H7 (cell line): ENCODE results near the gene FAM20A. TPM values are rescaled to one million over a fixed set of nuclear protein-coding genes. Genes with fewer than 3 reads are reported as not detected.

Experiments
- DNase-seq: peaks from one replicate; pipeline ENCODE4 v3.0.0; 2012
- H3K27me3 ChIP-seq: 2 replicates; pipeline ENCODE4 v1.6.0; 2011; ENCODE audit warnings: mild to moderate bottlenecking, low read length; ENCODE audit not compliant: control insufficient read depth, insufficient read depth
- H3K36me3 ChIP-seq: replicated peaks from 2 replicates; pipeline ENCODE4 v1.5.1; 2011; ENCODE audit warnings: low read length; ENCODE audit not compliant: control insufficient read depth, insufficient read depth
- H3K4me3 ChIP-seq: 2 replicates; pipeline ENCODE4 v1.5.1; 2011; ENCODE audit warnings: low read depth, mild to moderate bottlenecking, control low read depth, low read length, moderate library complexity; ENCODE audit not compliant: insufficient read depth
- total RNA-seq: library from RNA; depleted of rRNA; stranded (reverse); fragments of >200 nt; shearing (Covaris generic); gene quantifications from 2 replicates; pipeline ENCODE4 v1.2.3, GENCODE V29; 2014; rRNA removed

Gene FAM20A
- total RNA-seq, result 20.5 and 22.7 TPM in 2 replicates

DNA sequence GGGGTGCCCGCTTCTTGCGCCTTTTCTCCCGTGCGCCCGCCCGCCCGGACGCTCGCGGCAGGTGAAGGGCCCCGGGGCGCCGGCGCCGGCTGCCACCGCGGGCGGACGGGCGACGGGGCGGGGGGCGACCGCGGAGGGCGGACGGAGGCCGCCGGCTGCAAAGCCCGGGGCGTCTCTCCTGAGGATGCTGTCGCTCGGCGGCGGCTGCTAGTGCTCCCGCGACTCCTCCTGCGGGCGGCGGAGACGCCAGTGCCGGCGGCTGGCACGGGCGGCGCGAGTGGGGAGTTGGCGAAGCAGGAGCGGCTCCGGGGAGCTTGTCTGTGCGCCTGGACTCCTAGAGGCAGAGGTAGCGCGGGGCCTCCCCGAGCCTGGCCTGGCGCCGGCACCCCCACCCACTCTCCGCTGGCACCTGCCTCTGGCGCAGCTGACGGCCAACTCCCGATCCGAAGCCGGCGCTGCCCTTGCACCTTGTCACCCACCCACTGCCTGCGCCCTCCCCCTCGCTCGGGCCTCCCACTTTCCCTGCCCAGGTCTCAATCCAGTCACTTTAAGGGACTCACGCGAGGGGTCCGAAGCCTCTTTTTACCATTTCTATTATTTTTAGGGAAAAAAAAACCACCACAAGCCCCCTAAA is at the start of gene FAM20A:
Gene FAM20A (minus strand): TSS at position 437 of the 634 bp plus-strand sequence. CDS start 701 bp downstream, outside the sequence.
- peaks cover 17% of the 10 kb centered on the region for H3K27me3 ChIP-seq
- H3K36me3 ChIP-seq, result no peaks in the 10 kb centered on the region
- H3K4me3 ChIP-seq, result peak within 1 kb of the TSS; percentile 80
- DNase-seq, result peak; percentile 73

DNA sequence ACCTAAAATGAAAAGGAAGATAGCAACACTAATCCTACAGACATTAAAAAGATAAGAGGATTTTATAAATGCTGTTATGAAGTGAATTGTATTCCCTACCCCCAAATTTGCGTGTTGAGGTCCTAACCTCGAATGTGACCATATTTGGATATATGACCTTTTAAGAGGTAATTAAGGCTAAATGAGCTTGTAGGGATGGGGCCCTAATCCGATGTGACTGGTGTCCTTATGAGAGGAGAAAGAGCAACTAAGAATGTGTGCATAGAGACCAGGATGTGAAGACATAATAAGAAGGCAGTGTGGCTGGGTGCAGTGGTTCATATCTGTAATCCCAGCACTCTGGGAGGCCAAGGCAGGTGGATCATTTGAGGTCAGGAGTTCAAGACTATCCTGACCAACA is 48.2 kb upstream of the FAM20A start:
- no peaks in the 10 kb centered on the region for H3K27me3 ChIP-seq
- no peak overlapping the region for H3K4me3 ChIP-seq
- H3K36me3 ChIP-seq, result no peaks in the 10 kb centered on the region
- DNase-seq, result no peak

DNA sequence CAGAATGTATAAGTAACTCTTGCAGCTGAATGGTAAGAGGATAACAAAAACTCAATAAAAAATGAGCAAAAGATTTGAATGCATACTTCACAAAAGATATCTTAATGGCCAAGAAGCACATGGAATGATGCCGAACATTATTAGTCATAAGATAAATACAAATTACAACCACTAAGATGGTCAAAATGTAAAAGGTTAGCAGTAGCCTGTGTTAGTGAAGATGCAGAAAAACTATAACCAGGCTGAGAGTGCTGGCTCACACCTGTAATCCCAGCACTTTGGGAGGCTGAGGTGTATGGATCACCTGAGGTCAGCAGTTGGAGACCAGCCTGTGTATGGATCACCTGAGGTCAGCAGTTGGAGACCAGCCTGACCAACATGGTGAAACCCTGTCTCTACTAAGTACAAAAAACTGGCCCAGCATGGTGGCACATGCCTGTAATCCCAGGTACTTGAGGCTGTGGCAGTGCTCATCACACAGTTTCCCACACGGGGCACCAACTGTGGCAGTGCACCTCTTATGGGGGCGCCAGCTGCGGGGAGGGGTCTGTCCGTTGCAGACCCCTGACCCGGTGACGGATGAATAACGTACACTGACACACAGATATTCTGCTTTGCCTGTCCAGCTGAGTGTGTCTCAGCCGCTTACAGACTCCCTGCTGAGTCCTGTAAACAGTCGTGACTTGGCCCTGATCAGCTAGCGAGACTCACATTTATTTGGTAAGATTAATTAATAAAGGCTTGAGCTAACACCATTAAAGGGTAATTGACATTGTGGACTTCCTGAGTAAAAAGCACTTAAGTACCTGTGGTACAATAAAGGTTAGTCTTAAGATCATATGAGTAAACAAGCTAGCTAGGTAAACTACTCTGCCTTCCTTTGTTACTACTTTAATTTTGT is 45.7 kb upstream of the FAM20A start:
- no peaks in the 10 kb centered on the region for H3K27me3 ChIP-seq
- H3K36me3 ChIP-seq, result no peaks in the 10 kb centered on the region
- DNase-seq, result no peak

DNA sequence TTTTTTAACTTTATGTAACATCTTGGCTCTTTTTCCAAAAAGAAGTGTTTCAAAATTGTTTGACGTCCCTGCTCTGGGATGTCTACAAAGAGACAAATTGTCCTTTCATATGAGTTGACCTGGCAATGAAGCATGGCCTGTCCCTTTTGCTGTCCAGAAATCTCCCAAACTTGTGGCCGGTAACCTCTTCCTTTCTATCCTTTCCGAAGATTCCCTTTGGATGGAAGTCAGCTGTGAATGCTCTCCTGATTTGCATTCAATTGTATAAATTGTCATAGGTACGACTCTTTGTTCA is 40.9 kb upstream of the FAM20A start:
- no peak overlapping the region for H3K4me3 ChIP-seq

More for the DNA sequence above, 45.7 kb upstream of the FAM20A start:
- H3K4me3 ChIP-seq, result no peak overlapping the region

DNA sequence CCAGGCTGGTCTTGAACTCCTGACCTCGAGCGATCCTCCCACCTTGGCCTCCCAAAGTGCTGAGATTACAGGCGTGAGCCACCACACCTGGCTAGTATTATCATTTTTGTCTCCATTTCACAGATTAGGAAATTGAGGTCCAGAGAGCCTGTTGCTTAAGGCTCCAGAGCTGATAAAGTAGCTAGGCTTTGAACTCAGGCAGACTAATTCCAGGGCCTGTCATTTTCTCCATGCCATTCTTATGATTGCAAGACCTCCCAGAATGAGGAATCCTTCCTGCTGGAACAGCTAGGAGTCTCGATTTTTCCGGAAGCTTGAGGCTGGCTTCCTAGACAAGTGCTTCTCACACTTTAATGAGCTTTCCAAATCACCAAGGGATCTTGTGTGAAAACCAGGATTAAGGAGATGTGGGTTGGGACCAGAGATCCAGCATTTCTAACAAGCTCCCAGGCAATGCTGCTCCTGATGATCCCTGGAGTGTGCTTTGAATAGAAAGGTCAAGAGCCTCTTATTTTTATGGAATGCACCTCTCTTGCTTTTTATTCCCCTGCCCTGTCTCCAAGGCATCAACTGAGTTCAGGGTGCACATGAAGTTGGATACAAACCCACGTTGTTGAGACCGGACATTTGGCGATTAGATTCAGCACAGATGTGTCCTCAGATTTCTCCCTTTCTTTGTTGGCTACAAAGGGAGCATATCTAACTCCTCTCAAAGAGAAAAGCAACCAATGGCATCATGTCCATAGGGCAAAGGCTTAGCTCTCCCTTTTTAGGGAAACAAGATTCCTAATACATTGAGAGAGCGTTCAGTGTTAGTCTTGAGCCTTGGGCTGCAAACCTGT is 40.3 kb upstream of the FAM20A start:
- no peak for DNase-seq
- no peaks in the 10 kb centered on the region for H3K27me3 ChIP-seq
- no peaks in the 10 kb centered on the region for H3K36me3 ChIP-seq
- no peak overlapping the region for H3K4me3 ChIP-seq

More for the DNA sequence above, 40.9 kb upstream of the FAM20A start:
- Histone ChIP-seq H3K27me3 (no peaks in the 10 kb centered on the region), H3K36me3 (no peaks in the 10 kb centered on the region)
- DNase-seq, result no peak

DNA sequence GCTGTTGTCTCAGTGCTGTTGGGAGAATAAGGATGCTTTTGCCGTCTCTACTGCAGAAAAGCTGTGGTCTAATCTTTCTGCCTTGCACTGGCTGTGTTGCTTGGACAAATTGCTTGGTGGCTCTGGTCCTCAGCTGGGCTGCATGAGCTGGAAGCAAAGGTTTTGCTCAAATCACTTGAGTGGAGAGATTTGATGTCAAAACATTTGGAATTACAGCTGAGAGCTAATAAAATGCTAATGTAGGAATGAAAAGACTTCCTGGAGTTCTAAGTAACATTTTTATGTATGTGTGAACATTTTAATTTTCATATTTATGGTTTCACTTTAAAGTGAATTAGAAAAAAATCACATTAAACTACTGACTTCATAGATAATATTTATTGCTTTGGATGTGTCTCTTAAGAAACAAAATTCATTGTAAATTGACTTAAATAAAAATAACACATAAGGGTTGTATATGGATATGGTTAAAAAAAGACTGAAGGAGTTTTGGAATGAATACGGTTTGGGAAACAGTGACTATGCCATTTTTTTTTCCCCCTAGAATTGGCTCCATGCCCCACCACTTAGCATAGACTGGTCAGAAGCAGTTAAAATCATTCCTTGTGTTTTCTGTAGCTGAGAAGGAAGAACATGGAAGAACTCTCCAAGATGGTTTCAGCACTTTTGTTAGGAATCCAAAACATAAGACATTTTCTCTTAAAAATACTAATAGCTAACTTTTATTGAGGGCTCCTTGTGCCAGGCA is 39.2 kb upstream of the FAM20A start:
- no peak for DNase-seq

DNA sequence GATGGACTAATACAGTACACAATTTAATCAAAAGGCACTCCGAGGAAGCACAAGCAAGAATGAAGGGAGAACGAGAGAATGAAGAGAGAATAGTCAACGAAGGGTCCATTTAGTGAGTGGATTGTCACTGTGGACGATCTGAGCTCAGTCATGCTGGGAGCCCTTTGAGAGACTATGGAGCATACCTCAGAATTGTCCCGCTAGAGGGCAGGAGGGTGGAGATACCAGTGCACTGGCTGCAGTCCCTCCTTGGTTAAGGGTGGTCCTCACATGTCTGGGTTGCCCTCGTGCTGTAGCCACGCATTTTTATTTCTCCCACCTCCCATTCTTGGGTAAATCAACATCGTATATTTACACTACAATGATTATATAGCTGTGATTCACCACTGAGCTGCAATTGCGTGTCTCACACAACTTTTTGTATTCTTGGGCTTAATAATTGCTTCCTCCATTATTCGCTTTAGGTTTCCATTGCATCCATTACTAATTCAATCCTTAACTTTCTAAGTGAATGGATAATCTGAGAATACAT is 33.2 kb upstream of the FAM20A start:
- Histone ChIP-seq H3K36me3 (no peaks in the 10 kb centered on the region), H3K4me3 (no peak overlapping the region), H3K27me3 (no peaks in the 10 kb centered on the region)
- no peak for DNase-seq

More for the DNA sequence above, 39.2 kb upstream of the FAM20A start:
- Histone ChIP-seq H3K36me3 (no peaks in the 10 kb centered on the region), H3K4me3 (no peak overlapping the region), H3K27me3 (no peaks in the 10 kb centered on the region)

DNA sequence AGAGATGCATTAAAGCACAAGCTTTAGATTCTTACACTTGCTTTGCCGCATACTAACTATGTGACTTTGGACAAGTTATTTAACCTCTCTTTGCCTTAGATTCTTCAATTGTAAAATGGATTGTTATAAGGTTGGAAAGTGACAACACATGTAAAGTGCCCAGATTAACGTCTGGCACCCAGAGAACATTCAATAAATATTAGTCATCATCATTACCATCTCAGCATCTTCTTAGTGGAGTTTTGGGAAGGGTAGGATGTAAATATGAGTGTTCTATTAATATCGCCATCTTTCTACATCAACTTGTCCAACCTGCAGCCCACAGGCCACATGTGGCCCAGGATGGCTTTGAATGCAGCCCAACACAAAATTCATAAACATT is 27.4 kb upstream of the FAM20A start:
- Histone ChIP-seq H3K36me3 (no peaks in the 10 kb centered on the region), H3K4me3 (no peak overlapping the region), H3K27me3 (no peaks in the 10 kb centered on the region)
- no peak for DNase-seq

DNA sequence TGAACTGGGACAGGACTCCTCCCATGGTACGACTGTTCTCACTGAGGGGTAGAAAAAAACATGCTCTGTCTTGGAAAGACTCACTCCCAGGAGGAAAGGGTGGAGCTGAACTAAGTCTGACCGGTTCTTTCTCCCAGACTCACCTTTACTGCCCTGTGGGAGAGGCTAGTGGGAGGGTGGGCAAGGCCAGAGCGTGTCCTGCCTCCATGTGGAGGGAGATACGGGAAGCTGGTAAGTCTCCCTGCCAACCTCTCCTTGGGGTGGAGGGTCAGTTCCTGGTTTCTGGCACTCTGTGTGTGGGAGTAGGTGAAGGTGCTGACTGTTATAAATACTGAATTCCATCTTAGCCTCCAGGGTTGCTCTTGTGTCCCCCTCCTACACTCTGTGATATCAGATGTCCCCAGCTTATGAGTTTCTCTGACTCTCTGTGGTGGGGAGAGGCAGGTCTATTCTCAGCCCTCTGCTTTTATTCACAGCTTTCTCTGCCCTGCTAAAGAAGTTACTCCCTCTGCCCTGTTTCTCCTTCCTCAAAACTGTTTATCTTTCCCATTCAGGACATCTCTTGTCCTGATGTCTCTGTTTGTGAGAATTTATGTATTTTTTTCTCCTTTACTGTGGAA is 26.9 kb upstream of the FAM20A start:
- Histone ChIP-seq H3K27me3 (no peaks in the 10 kb centered on the region), H3K4me3 (no peak overlapping the region), H3K36me3 (no peaks in the 10 kb centered on the region)
- no peak for DNase-seq

DNA sequence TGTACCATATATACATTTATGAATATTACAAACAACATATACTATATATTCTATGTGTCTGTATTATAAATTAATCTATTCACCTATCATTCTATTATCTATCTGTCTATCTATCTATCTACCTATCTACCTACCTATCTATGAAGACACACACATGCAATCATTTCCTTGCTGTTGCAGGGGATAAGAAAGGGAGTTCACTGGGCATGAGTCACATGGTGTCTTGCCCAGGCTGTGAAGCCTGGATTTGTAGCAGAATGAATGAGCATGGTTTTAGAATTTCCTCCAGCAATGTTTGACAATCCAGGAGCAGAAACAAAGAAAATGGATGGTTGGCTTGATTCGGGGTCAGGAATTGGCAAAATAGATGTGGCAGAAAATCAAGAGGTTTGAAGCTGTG is 23.2 kb upstream of the FAM20A start:
- H3K36me3 ChIP-seq, result no peaks in the 10 kb centered on the region
- no peak overlapping the region for H3K4me3 ChIP-seq
- DNase-seq, result no peak
- H3K27me3 ChIP-seq, result no peaks in the 10 kb centered on the region

DNA sequence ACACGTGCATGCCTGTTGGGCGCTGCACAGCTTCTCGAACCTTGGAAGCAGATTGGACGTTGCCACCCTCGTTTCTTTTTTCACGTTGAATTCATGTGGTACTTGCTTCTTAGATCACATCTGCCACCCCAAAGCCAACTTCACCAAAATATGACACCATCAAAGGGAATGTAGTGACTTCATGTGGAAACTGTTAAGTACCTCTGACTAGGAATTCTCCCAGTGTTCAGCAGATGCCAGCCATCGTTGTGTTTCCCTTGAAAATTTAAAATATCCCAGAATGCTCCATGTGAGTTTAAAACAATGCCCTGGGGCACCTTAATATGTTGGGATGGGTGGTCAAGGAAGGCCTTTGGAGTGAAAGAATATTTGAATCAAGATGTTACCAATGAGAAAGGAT is 22.6 kb upstream of the FAM20A start:
- H3K27me3 ChIP-seq, result no peaks in the 10 kb centered on the region

DNA sequence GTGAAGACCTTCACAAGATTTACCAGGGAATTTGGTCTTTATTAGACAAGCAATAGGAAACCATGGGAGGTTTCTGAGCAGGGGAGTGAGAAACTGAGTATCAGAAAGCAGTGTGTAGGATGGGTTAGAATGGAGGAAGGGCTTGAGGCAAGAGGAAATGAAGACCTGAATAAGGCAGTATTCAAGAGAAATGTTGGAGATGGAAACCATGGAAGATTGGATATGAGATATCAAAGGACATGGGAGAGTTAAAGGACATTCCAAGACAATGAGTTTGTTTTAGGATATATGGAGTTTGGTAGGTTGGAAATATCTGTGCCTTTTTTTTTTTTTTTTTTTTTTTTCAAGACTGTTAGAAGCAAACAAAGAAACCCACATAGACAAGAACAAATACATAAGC is 21.3 kb upstream of the FAM20A start:
- no peaks in the 10 kb centered on the region for H3K27me3 ChIP-seq
- DNase-seq, result no peak
- H3K4me3 ChIP-seq, result no peak overlapping the region
- H3K36me3 ChIP-seq, result no peaks in the 10 kb centered on the region; the same call in 1 of the 2 replicates

More for the DNA sequence above, 22.6 kb upstream of the FAM20A start:
- no peaks in the 10 kb centered on the region for H3K36me3 ChIP-seq
- no peak overlapping the region for H3K4me3 ChIP-seq
- DNase-seq, result no peak

DNA sequence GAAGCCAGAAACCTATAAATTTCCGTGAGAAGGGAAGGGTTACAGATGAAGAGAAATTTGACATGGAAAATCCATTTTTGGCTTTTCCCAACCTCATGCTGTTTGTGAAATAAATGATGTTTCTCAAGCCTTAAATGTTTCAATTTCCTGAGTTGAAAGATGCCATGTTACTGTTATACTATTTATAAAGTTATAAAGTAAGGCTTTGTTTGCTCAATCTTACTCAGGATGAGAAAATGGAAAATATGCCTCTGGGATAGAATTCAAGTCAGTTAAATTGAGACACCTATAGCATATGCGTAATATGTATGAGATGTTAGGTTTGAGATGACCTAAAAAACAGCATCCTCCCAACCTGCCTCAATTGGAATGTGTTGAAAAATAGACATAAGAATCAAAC is 19.9 kb upstream of the FAM20A start:
- H3K36me3 ChIP-seq, result no peaks in the 10 kb centered on the region; the same call in 1 of the 2 replicates
- no peak for DNase-seq
- H3K27me3 ChIP-seq, result no peaks in the 10 kb centered on the region
- H3K4me3 ChIP-seq, result no peak overlapping the region
